Glomerular visceral epithelial cell (primary cell): ENCODE data around the gene TMEM45A.
"Not testable (repeated sequence)": the region's sequence is repeated elsewhere in the genome, so short reads cannot be mapped to it uniquely, and the experiment has no call there.

Experiments
- DNase-seq: peaks from one replicate; pipeline ENCODE4 v3.0.0-alpha.2; 2016; ENCODE audit errors: extremely low spot score

The TMEM45A gene

GRCh38 chr3:100535610-100535943 lies 43.2 kb downstream of the TMEM45A start:
- no peak for DNase-seq

DNA sequence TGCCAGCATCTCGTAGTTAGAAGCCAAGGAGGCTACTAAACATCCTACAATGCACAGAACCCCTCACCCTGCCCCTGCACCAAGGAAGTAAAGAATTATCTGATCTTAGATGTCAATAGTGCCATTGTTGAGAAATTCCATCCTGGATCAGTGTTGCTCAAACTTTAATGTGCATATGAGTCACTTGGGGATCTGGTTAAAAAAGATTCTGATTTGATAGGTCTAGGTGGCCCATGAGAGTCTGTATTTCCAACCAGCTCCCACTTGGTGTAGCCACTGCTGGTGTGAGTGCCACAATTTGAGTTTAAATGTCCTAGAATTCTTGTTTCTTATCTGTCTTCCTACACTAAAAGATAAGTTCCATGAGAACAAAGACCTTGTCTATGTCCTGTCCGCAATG lies 43.7 kb downstream of the TMEM45A start:
- DNase-seq = no peak

- DNase-seq = no peak
Observed at GRCh38 chr3:100537646-100538338, 45.4 kb downstream of the TMEM45A start.

DNA sequence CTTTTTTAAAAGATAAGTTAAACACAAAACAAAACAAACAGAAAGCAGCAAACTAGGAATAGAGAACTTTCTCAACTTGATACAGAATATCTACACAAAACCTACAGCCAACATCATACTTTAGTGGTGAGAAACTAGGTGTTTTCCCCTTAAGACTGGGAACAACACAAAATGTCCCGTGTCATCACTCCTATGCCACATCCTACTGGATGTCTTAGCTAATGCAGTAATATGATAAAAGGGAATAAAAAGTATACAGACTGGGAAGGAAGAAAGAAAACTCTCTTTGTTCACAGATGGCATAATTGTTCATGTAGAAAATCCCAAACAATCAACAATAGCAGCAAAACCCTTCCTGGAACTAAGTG lies 45.9 kb downstream of the TMEM45A start:
- DNase-seq = no peak

GRCh38 chr3:100540791-100541334 lies 48.4 kb downstream of the TMEM45A start:
- no peak for DNase-seq

DNA sequence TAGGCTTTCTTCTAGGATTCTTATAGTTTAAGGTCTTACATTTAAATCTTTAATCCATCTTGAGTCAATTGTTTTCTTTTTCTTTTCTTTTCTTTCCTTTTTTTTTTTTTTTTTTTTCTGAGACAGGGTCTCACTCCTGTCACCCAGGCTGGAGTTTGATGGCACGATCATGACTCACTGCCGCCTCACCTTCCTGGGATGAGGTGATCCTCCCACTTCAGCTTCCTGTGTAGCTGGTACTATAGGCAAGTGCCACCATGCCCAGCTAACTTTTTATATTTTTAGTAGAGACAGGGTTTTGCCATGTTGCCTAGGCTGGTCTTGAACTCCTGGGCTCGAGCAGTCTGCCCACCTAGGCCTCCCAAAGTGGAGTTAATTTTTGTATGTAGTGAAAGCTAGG lies 49.0 kb downstream of the TMEM45A start:
- DNase-seq = not testable (repeated sequence)

DNA sequence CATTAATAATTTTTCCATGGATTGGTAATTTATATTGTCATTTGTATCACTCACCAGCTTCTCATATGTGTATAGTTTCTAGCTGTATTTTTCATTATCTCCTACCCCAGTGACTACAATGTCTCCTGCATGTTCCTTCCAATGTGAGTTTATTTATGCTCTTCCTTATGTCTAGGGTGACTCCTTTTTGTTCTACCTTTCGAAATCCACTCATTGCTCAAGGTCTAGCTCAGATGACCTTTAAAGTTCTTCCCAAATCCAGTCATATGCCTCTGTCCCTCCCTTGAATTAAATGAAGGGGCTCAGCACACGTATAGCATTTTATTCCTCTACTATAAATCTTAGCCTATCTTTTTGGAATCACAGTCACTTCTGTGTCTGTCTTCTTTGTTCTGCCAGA lies 53.0 kb downstream of the TMEM45A start:
- DNase-seq = no peak

DNA sequence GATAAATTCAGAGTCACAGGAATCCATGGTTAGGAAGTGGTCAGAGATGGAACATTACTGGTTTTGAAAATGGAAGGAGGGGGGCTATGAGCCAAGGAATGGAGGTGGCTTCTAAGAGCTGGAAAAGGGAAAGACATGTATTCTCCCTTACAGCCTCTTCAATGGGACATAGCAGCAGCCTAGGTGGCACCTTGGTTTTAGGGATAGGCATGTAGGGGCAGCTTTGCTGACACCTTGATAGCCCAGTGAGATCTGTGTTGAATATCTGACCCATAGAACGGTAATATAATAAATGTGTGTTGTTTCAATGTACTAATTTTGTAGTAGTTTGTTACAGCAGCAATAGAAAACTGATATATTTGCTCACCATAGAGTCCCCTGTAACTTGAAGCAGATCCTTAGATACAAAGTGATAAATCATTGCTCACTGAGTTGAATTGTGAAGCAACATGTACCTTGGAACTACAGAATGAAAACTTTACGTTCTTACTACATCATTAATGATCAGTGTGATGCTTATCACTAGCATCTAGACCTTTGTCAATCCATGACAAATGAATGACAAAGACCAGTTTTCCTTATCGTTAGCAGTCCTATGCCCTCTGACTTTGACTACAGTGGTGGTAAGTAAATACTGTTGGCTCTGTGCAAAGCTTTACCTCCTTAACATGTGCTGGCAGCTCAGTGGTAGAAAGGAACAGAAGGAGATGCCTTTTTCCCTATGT lies 53.8 kb downstream of the TMEM45A start:
- no peak for DNase-seq

GRCh38 chr3:100548053-100548452 lies 55.6 kb downstream of the TMEM45A start:
- DNase-seq = no peak

GRCh38 chr3:100553618-100554372 lies 61.4 kb downstream of the TMEM45A start:
- no peak for DNase-seq

DNA sequence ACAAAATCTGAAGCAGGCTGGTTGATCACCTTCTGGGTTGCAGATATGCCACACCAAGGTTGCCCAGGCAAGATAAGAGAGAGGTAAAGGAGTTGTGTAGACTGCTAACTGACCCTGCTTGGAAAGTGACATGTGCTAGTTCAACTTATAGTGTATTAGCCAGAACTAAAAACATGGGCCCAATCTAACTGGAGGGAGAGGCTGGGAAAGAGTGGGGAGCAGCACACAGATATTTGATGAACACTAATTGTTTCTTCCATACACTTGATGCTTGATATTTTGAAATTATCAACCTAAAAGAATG lies 61.9 kb downstream of the TMEM45A start:
- DNase-seq = no peak

- DNase-seq = no peak
Observed at GRCh38 chr3:100556673-100557310, 64.4 kb downstream of the TMEM45A start.

GRCh38 chr3:100558233-100558632 lies 65.8 kb downstream of the TMEM45A start:
- no peak for DNase-seq

DNA sequence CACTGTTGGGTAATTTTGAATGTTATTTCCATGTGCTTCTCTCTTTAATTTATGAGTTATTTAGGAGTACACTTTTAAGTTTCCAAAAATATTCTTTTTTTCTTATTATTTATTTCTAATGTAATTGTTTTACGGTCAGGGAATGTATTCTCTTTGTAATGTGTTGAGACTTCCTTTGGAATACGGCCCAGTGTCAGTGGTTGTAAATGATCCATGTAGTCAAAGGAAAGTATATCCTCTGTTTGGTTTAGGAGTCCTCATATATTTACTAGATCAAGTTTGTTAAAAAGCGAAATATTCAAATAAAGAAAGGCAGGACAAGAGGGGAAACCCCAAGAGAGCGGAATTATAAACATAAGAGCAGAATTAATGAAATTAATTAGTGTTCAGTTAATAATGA lies 68.0 kb downstream of the TMEM45A start:
- no peak for DNase-seq

- no peak for DNase-seq
Observed at GRCh38 chr3:100561459-100562158, 69.2 kb downstream of the TMEM45A start.

- no peak for DNase-seq
Observed at GRCh38 chr3:100562224-100562857, 69.9 kb downstream of the TMEM45A start.

DNA sequence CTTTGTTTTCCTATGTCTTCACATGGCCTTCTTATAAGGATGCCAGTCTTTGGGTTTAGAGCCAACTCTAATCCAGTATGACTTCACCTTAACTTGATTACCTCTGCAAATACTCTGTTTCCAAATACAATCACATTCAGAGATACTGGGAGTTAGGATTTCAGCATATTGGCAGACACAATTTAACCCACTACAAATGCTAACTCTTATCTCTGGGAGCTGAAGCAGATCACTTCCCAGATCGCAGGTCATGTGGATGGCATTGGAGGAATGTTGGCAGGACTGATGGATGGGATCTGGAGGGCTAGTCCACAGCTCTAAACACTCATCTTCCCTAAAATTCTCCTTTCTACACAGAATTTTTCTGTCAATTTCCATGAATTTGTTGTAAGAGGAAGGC lies 70.8 kb downstream of the TMEM45A start:
- DNase-seq = no peak

DNA sequence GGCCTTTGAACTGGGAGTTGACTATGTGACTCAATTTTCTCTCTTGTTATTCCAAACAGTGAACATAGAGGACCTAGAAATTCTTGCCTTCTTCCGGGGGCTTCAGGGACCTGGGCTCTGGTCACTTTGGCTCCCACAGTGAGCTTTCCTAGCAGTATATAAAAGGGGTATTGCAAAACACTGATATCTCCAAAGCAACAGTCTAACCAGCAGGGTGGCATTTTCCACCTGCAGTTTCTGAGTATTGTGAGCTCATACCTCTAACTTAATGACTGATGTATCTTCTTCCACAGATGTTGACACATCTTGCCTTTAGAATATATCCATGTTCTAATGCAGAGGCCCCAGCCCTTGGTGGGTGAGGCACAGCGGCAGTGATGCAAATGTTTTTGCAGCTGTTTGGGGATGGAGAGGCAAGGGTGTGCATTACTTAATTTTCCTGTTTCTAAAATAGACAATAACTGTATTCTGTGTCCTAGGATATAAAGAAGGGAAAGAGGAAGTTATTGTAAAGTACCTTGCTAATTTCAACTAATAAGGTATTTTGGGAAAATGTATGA lies 71.3 kb downstream of the TMEM45A start:
- DNase-seq = no peak

- no peak for DNase-seq
Observed at GRCh38 chr3:100570811-100571210, 78.4 kb downstream of the TMEM45A start.

DNA sequence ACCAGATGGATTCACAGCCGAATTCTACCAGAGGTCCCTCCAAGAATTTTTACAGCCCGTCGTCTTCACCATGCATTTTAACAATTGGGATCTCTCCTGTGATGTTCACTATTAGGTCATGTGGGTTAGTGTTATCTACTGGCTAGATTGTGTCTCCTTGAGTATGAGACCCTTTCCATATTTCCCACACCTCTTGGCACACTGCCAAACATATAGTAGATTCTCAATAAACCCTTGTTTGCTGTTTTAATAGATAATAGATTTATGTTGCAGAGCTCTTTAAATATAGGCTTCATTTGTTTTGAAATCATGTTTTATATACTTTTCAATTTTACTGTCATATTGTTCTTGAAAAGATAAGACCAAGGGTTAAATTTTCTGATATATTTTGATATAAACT lies 82.1 kb downstream of the TMEM45A start:
- no peak for DNase-seq

GRCh38 chr3:100575704-100576103 lies 83.3 kb downstream of the TMEM45A start:
- DNase-seq = no peak
